ENCODE measurements around the gene CEP126.

Gene CEP126

DNA sequence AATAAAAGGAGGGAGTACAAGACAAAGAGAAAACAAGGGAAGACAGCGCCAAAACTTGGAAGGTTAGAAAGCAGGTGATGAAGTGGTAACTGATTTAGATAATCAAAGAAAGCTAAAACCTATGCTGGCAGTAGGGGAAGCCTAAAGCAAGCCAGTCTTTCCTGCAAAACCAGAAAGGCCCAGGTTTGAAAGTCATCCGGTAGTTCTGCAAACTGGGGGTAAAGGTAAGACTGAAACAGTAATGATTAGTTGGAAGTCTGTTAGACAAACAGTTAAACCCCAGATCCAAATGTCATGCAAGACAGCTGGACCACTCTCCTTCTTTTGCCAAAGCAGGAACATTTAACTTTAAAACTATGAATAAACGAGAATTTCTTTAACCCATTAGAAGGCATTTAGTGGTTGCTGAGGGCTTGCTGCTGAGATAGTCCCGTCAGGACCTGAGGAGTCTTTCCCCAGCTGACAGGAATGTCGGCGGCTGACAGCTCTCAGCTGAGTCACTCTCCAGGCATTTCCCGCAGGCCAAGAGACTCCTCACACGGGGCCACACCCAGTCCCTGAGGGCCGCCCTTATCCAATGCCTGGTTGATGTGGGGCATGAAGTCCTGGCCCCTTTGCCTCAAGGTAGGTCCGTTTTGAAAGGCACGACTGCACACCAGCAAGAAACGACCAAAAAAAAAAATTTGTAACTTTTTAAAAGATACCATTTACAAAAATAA, 96.1 kb downstream of the CEP126 start:
- no peak for DNase-seq

DNA sequence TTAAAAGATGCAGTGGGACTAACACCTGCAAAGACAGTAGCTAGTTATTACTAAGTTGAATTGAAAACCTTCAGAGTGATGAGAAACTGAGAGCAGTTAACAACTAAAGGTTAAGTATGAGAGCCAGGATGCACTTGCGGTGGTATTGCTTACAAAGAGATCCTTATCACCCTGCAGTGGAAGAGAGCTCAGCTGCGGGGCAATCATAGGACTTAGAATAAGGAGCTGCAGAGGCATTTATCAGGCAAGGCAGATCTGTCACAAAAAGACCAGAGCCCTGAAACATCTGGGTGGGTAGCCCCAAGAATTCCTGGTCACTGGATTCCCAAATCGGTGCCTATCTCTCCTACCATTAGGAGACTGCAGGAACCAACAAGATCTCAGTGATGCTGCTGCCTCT, 98.1 kb downstream of the CEP126 start:
- DNase-seq: no peak

DNA sequence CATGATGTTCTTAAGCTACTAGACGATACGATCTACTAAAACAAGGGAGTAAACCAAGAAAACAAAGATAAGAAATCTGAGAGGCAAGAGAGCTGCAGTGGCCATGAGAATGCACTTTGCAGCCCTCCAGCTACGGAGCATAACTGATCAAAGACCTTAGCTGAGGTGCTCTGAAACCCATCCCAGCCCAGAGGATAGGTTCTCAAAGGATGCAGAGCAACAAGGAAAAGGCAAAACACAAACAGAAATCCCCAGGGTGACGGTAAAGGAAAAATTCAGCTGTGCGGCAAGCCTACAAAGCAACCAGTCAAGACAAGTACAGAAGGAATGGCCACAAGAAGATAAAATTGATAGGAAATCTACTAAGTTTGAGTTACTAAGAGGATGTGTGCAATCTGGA, 99.9 kb downstream of the CEP126 start:
- DNase-seq: no peak

DNA sequence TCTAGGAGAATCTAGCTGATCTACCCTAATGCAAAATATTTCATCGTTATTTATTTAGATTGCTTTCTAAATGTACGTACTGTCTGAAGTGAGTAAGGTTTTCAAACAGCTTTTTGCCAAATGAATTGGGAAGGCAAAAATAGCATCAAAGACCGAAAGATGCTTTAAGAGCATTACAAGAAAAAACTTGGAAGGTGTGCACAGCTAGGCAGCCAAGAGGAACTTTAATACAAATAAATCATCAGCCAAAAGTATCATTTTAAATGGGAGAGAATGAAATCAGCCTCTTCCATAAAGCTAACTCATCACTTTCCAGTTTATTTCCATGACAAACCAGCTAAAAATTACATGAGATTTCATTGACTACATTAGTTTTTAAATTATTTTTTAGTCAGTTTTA, 102.2 kb downstream of the CEP126 start:
- no peak for DNase-seq

DNA sequence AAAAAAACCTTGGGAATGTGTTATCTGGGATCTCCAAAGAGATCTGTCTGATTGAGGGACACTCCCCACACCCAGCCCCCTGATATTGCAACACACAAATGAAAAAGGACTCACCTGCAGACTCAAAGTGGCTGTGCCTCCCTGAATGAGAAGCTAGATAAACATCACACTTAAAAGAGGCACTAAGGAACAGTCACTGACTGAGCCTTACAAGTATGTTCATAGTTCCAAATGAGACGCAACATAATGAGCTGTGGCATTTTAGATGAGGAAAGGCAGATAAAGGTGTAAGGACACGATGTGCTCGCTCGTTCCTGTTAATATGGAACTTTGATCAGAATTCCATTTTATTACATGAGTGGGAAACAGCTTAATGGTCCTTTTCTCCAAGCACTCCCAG, 111.4 kb downstream of the CEP126 start:
- DNase-seq: no peak

DNA sequence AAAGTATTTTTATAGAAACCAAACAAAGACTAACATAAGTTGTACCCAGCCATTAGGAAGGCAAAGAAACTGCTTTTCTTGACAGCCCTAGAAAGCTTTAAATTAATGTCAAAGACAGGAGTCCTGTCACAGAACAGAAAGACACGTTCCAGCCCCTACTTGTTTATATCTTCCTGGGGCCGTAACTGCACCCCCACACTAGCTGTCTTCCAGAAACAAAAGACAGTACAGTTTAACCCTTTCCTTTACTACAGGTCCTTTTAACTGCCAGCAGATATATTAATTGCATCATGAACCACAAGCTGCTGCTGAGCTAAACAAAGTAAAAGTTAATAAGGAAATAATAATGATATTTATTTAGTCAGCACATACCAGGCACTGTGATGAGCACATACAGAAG, 112.1 kb downstream of the CEP126 start:
- DNase-seq: no peak

DNA sequence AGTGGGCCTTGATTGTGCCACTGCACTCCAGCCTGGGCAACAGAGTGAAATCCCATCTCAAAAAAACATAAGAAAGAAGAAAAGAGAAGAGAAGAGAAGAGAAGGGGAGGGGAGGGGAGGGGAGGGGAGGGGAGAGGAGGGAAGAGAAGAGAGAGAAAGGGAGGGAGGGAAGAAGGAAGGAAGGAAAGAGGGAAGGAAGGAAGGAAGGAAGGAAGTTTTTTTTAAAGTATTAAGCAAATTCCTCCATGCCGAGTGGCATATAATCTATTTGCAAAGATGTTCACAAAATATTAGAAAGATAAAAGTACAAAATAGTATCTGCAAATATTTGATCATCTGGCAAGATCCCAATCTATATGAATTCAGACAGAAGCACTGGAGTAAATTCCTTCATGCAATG, 121.9 kb downstream of the CEP126 start:
- DNase-seq: no peak

DNA sequence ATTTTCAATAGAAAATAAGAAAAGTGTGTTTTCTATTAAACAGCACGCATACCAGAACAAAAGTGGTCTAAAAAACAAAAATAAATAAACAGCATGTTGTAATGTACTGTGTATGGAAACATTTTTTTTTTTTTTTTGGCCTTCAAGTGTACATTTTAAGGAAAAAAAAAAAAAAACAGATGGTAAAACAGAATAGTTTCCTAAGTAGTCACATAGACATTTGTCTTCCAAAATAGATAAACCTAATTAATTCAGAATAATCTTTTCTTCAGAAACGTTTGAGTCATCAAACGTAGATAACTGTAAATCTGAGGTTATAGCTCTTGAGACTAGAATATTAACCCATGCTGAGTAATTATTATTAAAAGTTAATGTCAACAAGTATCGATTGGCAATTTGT, 132.0 kb downstream of the CEP126 start:
- DNase-seq: no peak

DNA sequence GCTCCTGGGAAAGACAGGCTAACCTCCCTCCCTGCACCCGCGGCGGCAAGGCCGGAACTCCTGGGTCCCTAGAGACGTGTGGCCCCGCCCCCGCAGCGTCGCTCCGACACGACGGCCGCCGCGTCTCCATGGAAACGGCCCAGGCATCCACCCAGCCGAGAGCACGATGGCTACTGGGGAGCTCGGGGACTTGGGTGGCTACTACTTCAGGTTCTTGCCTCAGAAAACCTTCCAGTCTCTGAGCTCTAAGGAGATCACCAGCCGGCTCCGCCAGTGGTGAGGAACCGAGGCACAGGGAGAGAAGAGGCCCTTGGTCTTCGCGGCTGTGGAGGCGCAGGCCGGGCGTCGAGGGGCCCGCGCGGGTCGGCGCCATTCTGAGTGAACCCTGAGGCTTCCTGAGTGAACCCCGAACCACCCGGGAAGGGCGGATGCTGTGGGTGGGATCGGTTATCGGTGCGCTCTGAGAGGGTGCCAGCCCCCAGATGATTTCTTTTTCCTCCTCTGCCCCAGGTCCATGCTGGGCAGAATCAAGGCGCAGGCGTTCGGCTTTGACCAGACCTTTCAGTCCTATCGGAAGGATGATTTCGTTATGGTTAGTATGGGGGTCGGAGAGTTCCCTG, 132.6 kb downstream of the CEP126 start, which contains the start of gene CFAP300:
Gene CFAP300 (plus strand): TSS at position 133 of the 620 bp plus-strand sequence. CDS start 34 bp downstream, at position 167.
- no peak for DNase-seq

Data from inflammatory macrophage treated with lipopolysaccharide for 4 hours (primary cell).